Activated CD4-positive, alpha-beta T cell treated with anti-CD3 and anti-CD28 coated beads, Interleukin-2, amount 10 ng/mL, durations not matched to agents 24 days and 14 days (primary cell): ENCODE results near the gene MIA2. TPM values are rescaled to one million over a fixed set of nuclear protein-coding genes. Genes with fewer than 3 reads are reported as not detected.

Experiments used
- DNase-seq: peaks from one replicate; pipeline ENCODE4 v3.0.0; 2022
- H3K27ac Mint-ChIP-seq: one replicate; pipeline ENCODE4 v1.8.0; 2022; ENCODE audit warnings: mild to moderate bottlenecking, mixed read lengths
- H3K27me3 Mint-ChIP-seq: one replicate; pipeline ENCODE4 v1.8.0; 2022; ENCODE audit warnings: mixed read lengths
- H3K36me3 Mint-ChIP-seq: one replicate; pipeline ENCODE4 v1.8.0; 2022; ENCODE audit warnings: low read depth, mild to moderate bottlenecking, mixed read lengths
- H3K4me1 Mint-ChIP-seq: one replicate; pipeline ENCODE4 v1.8.0; 2021; ENCODE audit warnings: mixed read lengths
- H3K4me3 Mint-ChIP-seq: one replicate; pipeline ENCODE4 v1.8.0; 2022; ENCODE audit warnings: mild to moderate bottlenecking, moderate library complexity, mixed read lengths
- H3K9me3 Mint-ChIP-seq: one replicate; pipeline ENCODE4 v1.8.0; 2021; ENCODE audit warnings: mixed read lengths
- intact Hi-C: fragments of 100-400 bp; cut with micrococcal nuclease; formaldehyde crosslinking; loops from one replicate; pipeline ENCODE4 v1.15.1; 2023
- total RNA-seq: library from RNA; stranded (reverse); gene quantifications from 2 replicates; pipeline ENCODE4 v1.2.3, GENCODE V29; 2022

The MIA2 gene
- total RNA-seq, 1 donor from 2014 or later = 21.8 TPM

GRCh38 chr14:39423793-39424192 is 190.1 kb downstream of the MIA2 start:
- H3K36me3 Mint-ChIP-seq = peaks cover 19% of the 10 kb centered on the region
- intact Hi-C loops = no loop called here
- H3K27ac Mint-ChIP-seq = peak overlapping the region; percentile 4
- no peak for DNase-seq
- no peaks in the 10 kb centered on the region for H3K9me3 Mint-ChIP-seq
- H3K4me3 Mint-ChIP-seq = no peak overlapping the region
- H3K4me1 Mint-ChIP-seq = peaks cover 26% of the 10 kb centered on the region
- no peaks in the 10 kb centered on the region for H3K27me3 Mint-ChIP-seq

- Mint-ChIP-seq H3K27me3 (no peaks in the 10 kb centered on the region), H3K27ac (no peak overlapping the region)
- intact Hi-C loops = no loop called here
Observed at GRCh38 chr14:39425947-39426346, 192.2 kb downstream of the MIA2 start.

GRCh38 chr14:39426605-39427004 is 192.9 kb downstream of the MIA2 start:
- peaks cover 45% of the 10 kb centered on the region for H3K4me1 Mint-ChIP-seq
- H3K27me3 Mint-ChIP-seq = no peaks in the 10 kb centered on the region
- intact Hi-C loops = no loop called here
- no peak overlapping the region for H3K27ac Mint-ChIP-seq
- H3K9me3 Mint-ChIP-seq = no peaks in the 10 kb centered on the region
- H3K36me3 Mint-ChIP-seq = peaks cover 6% of the 10 kb centered on the region
- no peak overlapping the region for H3K4me3 Mint-ChIP-seq
- no peak for DNase-seq

More at GRCh38 chr14:39425947-39426346, 192.2 kb downstream of the MIA2 start:
- Mint-ChIP-seq H3K9me3 (no peaks in the 10 kb centered on the region), H3K36me3 (peaks cover 6% of the 10 kb centered on the region), H3K4me1 (peaks cover 45% of the 10 kb centered on the region), H3K4me3 (no peak overlapping the region)
- DNase-seq = no peak

- no peak for DNase-seq
- intact Hi-C loops = no loop called here
- H3K36me3 Mint-ChIP-seq = peaks cover 2% of the 10 kb centered on the region
- no peaks in the 10 kb centered on the region for H3K27me3 Mint-ChIP-seq
- H3K9me3 Mint-ChIP-seq = no peaks in the 10 kb centered on the region
- no peak overlapping the region for H3K27ac Mint-ChIP-seq
- H3K4me1 Mint-ChIP-seq = peaks cover 43% of the 10 kb centered on the region
- H3K4me3 Mint-ChIP-seq = no peak overlapping the region
Observed at GRCh38 chr14:39428118-39428517, 194.4 kb downstream of the MIA2 start.

GRCh38 chr14:39430762-39431415 is 197.2 kb downstream of the MIA2 start:
- peak; percentile 67 for DNase-seq
- H3K27me3 Mint-ChIP-seq = no peaks in the 10 kb centered on the region
- H3K4me1 Mint-ChIP-seq = peaks cover 43% of the 10 kb centered on the region
- H3K36me3 Mint-ChIP-seq = peaks cover 2% of the 10 kb centered on the region
- intact Hi-C loops = no loop called here
- peak overlapping the region; percentile 95 for H3K27ac Mint-ChIP-seq
- H3K9me3 Mint-ChIP-seq = no peaks in the 10 kb centered on the region
- H3K4me3 Mint-ChIP-seq = peak overlapping the region; percentile 98

- H3K4me3 Mint-ChIP-seq = peak overlapping the region; percentile 98
- H3K36me3 Mint-ChIP-seq = peaks cover 2% of the 10 kb centered on the region
- H3K4me1 Mint-ChIP-seq = peaks cover 38% of the 10 kb centered on the region
- DNase-seq = peak; percentile 88
- no peaks in the 10 kb centered on the region for H3K27me3 Mint-ChIP-seq
- intact Hi-C loops = loop anchor here (1.0 to 2.0 kb wide), 7 partner anchors 15 to 329 kb away; partner anchors contain the start of genes GEMIN2, PNN and SEC23A
- H3K27ac Mint-ChIP-seq = peak overlapping the region; percentile 100
- no peaks in the 10 kb centered on the region for H3K9me3 Mint-ChIP-seq
Observed at GRCh38 chr14:39431416-39432178, 197.9 kb downstream of the MIA2 start.

GRCh38 chr14:39432179-39432618 is 198.5 kb downstream of the MIA2 start, which contains the start of gene FBXO33:
TSS of gene FBXO33 (minus strand) at chr14:39432433. CDS start at chr14:39432162, 271 bp downstream.
- intact Hi-C loops = loop anchor here (1.0 to 2.0 kb wide), 7 partner anchors 14 to 329 kb away; partner anchors contain the start of genes GEMIN2, PNN and SEC23A
- peak within 1 kb of the TSS; percentile 98 for H3K4me3 Mint-ChIP-seq
- H3K4me1 Mint-ChIP-seq = peaks cover 32% of the 10 kb centered on the region
- no peaks in the 10 kb centered on the region for H3K27me3 Mint-ChIP-seq
- no peaks in the 10 kb centered on the region for H3K9me3 Mint-ChIP-seq
- H3K36me3 Mint-ChIP-seq = peaks cover 2% of the 10 kb centered on the region
- peak; percentile 99 for DNase-seq
- peak within 1 kb of the TSS; percentile 100 for H3K27ac Mint-ChIP-seq

GRCh38 chr14:39432619-39433451 is 199.1 kb downstream of the MIA2 start:
- peak overlapping the region; percentile 94 for H3K27ac Mint-ChIP-seq
- no peaks in the 10 kb centered on the region for H3K27me3 Mint-ChIP-seq
- no peaks in the 10 kb centered on the region for H3K9me3 Mint-ChIP-seq
- peaks cover 2% of the 10 kb centered on the region for H3K36me3 Mint-ChIP-seq
- H3K4me3 Mint-ChIP-seq = peak overlapping the region; percentile 98
- H3K4me1 Mint-ChIP-seq = peaks cover 32% of the 10 kb centered on the region
- DNase-seq = peak; percentile 94
- intact Hi-C loops = loop anchor here (1.0 to 2.0 kb wide), 7 partner anchors 13 to 330 kb away; partner anchors contain the start of genes GEMIN2, PNN and SEC23A

GRCh38 chr14:39433452-39433813 is 199.7 kb downstream of the MIA2 start:
- intact Hi-C loops = loop anchor here (2.0 kb wide), 2 partner anchors 51 to 331 kb away; partner anchors contain the start of gene SEC23A
- Mint-ChIP-seq H3K27me3 (no peaks in the 10 kb centered on the region), H3K27ac (peak overlapping the region; percentile 94), H3K4me3 (peak overlapping the region; percentile 98), H3K36me3 (peaks cover 2% of the 10 kb centered on the region), H3K9me3 (no peaks in the 10 kb centered on the region), H3K4me1 (peaks cover 29% of the 10 kb centered on the region)
- DNase-seq = no peak

- H3K4me1 Mint-ChIP-seq = peaks cover 21% of the 10 kb centered on the region
- intact Hi-C loops = no loop called here
- no peak overlapping the region for H3K27ac Mint-ChIP-seq
Observed at GRCh38 chr14:39434401-39434800, 200.7 kb downstream of the MIA2 start.

GRCh38 chr14:39435241-39435640 is 201.5 kb downstream of the MIA2 start:
- H3K9me3 Mint-ChIP-seq = no peaks in the 10 kb centered on the region
- no peak for DNase-seq
- H3K36me3 Mint-ChIP-seq = peaks cover 2% of the 10 kb centered on the region
- intact Hi-C loops = no loop called here
- no peak overlapping the region for H3K4me3 Mint-ChIP-seq
- H3K4me1 Mint-ChIP-seq = peaks cover 13% of the 10 kb centered on the region
- H3K27ac Mint-ChIP-seq = no peak overlapping the region
- H3K27me3 Mint-ChIP-seq = no peaks in the 10 kb centered on the region

More at GRCh38 chr14:39434401-39434800, 200.7 kb downstream of the MIA2 start:
- peaks cover 2% of the 10 kb centered on the region for H3K36me3 Mint-ChIP-seq
- no peak for DNase-seq
- H3K4me3 Mint-ChIP-seq = no peak overlapping the region
- H3K9me3 Mint-ChIP-seq = no peaks in the 10 kb centered on the region
- H3K27me3 Mint-ChIP-seq = no peaks in the 10 kb centered on the region
